ENCODE results near the gene ATP8A2. TPM values are rescaled to one million over a fixed set of nuclear protein-coding genes. Genes with fewer than 3 reads are reported as not detected.

The ATP8A2 gene
- polyA plus RNA-seq, 3 donors = not detected

DNA sequence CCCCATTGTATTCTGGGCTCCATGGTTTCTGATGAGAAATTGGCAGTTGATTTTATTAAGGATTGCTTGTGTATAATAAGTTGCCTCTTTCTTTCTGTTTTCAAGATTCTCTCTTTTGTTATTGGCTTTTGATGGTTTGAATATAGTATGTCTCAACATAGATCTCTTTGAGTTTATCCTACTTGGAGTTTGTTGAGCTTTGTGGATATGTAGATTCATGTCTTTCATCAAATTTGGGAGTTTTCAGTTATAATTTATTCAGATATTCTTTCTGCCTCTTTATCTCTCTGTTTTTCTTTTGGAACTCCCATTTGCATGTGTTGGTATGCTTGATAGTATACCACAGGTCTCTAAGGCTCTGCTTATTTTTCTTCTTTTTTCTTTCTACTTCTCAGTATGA, 296.6 kb downstream of the ATP8A2 start:
- peaks cover 4 to 18% (median 9%) of the 10 kb centered on the region in 7 donors for H3K9me3 Mint-ChIP-seq
- no peaks in the 10 kb centered on the region for H4K20me1 ChIP-seq (ENCODE audit: insufficient read depth, low read length)
- no peak overlapping the region for H3K9ac ChIP-seq (ENCODE audit: insufficient read depth, low read length, poor library complexity, severe bottlenecking)
- intact Hi-C loops (cut with micrococcal nuclease) = no loop called here
- no peaks in the 10 kb centered on the region for H3K4me1 Mint-ChIP-seq
- H3K27me3 Mint-ChIP-seq (ENCODE audit: low read depth in 3 of 3) = peaks cover 3% of the 10 kb centered on the region in 3 donors
- DNase-seq = no peak
- no peaks in the 10 kb centered on the region for H3K36me3 Mint-ChIP-seq
- H3K27me3 ChIP-seq (ENCODE audit: control insufficient read depth in 2 of 2, insufficient read depth in 2 of 2, low read length in 2 of 2) = no peaks in the 10 kb centered on the region
- TF ChIP-seq, protein P1, sequence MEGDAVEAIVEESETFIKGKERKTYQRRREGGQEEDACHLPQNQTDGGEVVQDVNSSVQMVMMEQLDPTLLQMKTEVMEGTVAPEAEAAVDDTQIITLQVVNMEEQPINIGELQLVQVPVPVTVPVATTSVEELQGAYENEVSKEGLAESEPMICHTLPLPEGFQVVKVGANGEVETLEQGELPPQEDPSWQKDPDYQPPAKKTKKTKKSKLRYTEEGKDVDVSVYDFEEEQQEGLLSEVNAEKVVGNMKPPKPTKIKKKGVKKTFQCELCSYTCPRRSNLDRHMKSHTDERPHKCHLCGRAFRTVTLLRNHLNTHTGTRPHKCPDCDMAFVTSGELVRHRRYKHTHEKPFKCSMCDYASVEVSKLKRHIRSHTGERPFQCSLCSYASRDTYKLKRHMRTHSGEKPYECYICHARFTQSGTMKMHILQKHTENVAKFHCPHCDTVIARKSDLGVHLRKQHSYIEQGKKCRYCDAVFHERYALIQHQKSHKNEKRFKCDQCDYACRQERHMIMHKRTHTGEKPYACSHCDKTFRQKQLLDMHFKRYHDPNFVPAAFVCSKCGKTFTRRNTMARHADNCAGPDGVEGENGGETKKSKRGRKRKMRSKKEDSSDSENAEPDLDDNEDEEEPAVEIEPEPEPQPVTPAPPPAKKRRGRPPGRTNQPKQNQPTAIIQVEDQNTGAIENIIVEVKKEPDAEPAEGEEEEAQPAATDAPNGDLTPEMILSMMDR (IDR thresholded peaks at IDR 0.05) = no peak
- H3K4me1 ChIP-seq (ENCODE audit: control insufficient read depth in 1 of 2, insufficient read depth in 2 of 2, low read length in 2 of 2) = no peaks in the 10 kb centered on the region
- H3K4me3 ChIP-seq (replicated peaks in 1 of 3; ENCODE audit: low read depth in 2 of 3, low read length in 3 of 3) = no peak overlapping the region
- H3K9me3 ChIP-seq (replicated peaks in 1 of 2; ENCODE audit: control insufficient read depth in 1 of 2, insufficient read depth in 1 of 2, low read length in 2 of 2) = peaks cover 8 to 10% of the 10 kb centered on the region in 2 donors
- no peak overlapping the region for H3K4me3 Mint-ChIP-seq
- H3K79me2 ChIP-seq (ENCODE audit: insufficient read depth, low read length) = no peaks in the 10 kb centered on the region
- no peak overlapping the region for H3K27ac ChIP-seq (ENCODE audit: low read depth in 1 of 2, low read length in 2 of 2)
- H3K36me3 ChIP-seq (replicated peaks in 1 of 2; ENCODE audit: control insufficient read depth in 1 of 2, insufficient read depth in 2 of 2, low read length in 2 of 2) = no peaks in the 10 kb centered on the region
- no peak overlapping the region for H3K4me2 ChIP-seq (replicated peaks; ENCODE audit: extremely low read depth, low read length, poor library complexity, severe bottlenecking)
- no peak overlapping the region for H2AFZ ChIP-seq (ENCODE audit: insufficient read depth, low read depth, low read length, poor library complexity, severe bottlenecking)
- H3K27ac Mint-ChIP-seq = no peak overlapping the region

DNA sequence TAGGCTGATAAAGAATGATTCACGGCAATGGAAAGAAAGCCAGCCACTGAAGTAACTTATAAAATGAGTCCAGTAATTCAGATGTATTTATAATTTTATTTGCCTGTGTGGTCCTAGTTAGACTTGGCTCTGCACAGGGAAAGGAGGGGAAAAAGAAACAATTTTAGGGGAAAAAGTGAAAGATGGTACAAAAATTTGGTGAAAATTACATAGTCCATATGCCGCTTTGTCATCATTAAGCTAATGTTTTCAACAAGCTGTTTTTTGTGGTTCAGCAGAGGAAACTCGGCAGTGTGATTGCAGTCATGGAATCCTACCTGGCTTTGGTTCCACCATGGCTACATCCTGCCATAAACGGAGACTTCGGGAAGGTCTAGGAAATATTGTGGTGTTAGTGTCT, 301.9 kb downstream of the ATP8A2 start:
- WGBS (ENCODE audit: insufficient coverage) = 96% methylated on average over 3 of the region's 5 CpGs
- Mint-ChIP-seq H3K27me3 (ENCODE audit: low read depth in 3 of 3) (peaks cover 0 to 3% (median 3%) of the 10 kb centered on the region in 3 donors), H3K9me3 (peaks cover 1 to 16% (median 7%) of the 10 kb centered on the region in 7 donors), H3K4me1 (no peaks in the 10 kb centered on the region), H3K4me3 (no peak overlapping the region), H3K27ac (no peak overlapping the region), H3K36me3 (no peaks in the 10 kb centered on the region)
- no peaks in the 10 kb centered on the region for H3K79me2 ChIP-seq (ENCODE audit: insufficient read depth, low read length)
- TF ChIP-seq, protein P1 (IDR thresholded peaks at IDR 0.05) = no peak
- DNase-seq = no peak
- no peak overlapping the region for H3K9ac ChIP-seq (ENCODE audit: insufficient read depth, low read length, poor library complexity, severe bottlenecking)
- no peak overlapping the region for H3K4me3 ChIP-seq (replicated peaks in 1 of 3; ENCODE audit: low read depth in 2 of 3, low read length in 3 of 3)
- intact Hi-C loops (cut with micrococcal nuclease) = no loop called here
- no peak overlapping the region for H3K4me2 ChIP-seq (replicated peaks; ENCODE audit: extremely low read depth, low read length, poor library complexity, severe bottlenecking)
- no peak overlapping the region for H2AFZ ChIP-seq (ENCODE audit: insufficient read depth, low read depth, low read length, poor library complexity, severe bottlenecking)
- H3K27me3 ChIP-seq (ENCODE audit: control insufficient read depth in 2 of 2, insufficient read depth in 2 of 2, low read length in 2 of 2) = no peaks in the 10 kb centered on the region
- H3K36me3 ChIP-seq (replicated peaks in 1 of 2; ENCODE audit: control insufficient read depth in 1 of 2, insufficient read depth in 2 of 2, low read length in 2 of 2) = no peaks in the 10 kb centered on the region
- no peak overlapping the region for H3K27ac ChIP-seq (ENCODE audit: low read depth in 1 of 2, low read length in 2 of 2)
- H4K20me1 ChIP-seq (ENCODE audit: insufficient read depth, low read length) = no peaks in the 10 kb centered on the region
- peaks cover 8 to 10% of the 10 kb centered on the region in 2 donors for H3K9me3 ChIP-seq (replicated peaks in 1 of 2; ENCODE audit: control insufficient read depth in 1 of 2, insufficient read depth in 1 of 2, low read length in 2 of 2)
- H3K4me1 ChIP-seq (ENCODE audit: control insufficient read depth in 1 of 2, insufficient read depth in 2 of 2, low read length in 2 of 2) = no peaks in the 10 kb centered on the region

Data from CD14-positive monocyte (primary cell).